Measurements from ENCODE around the gene PICALM.
"Not testable (repeated sequence)": the region's sequence is repeated elsewhere in the genome, so short reads cannot be mapped to it uniquely, and the experiment has no call there.

DNA sequence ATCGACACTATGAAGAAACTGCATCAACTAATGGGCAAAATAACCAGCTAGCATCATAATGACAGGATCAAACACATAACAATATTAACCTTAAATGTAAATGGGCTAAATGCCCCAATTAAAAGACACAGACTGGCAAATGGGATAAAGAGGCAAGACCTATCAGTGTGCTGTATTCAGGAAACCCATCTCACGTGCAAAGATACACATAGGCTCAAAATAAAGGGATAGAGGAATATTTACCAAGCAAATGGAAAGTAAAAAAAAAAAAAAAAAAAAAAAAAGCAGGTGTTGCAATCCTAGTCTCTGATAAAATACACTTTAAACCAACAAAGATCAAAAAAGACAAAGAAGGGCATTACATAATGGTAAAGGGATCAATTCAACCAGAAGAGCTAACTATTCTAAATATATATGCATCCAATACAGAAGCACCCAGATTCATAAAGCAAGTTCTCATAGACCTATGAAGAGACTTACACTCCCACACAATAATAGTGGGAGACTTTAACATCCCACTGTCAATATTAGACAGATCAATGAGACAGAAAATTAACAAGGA, 142.2 kb downstream of the PICALM start:
- TF ChIP-seq, protein P1, sequence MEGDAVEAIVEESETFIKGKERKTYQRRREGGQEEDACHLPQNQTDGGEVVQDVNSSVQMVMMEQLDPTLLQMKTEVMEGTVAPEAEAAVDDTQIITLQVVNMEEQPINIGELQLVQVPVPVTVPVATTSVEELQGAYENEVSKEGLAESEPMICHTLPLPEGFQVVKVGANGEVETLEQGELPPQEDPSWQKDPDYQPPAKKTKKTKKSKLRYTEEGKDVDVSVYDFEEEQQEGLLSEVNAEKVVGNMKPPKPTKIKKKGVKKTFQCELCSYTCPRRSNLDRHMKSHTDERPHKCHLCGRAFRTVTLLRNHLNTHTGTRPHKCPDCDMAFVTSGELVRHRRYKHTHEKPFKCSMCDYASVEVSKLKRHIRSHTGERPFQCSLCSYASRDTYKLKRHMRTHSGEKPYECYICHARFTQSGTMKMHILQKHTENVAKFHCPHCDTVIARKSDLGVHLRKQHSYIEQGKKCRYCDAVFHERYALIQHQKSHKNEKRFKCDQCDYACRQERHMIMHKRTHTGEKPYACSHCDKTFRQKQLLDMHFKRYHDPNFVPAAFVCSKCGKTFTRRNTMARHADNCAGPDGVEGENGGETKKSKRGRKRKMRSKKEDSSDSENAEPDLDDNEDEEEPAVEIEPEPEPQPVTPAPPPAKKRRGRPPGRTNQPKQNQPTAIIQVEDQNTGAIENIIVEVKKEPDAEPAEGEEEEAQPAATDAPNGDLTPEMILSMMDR (IDR thresholded peaks at IDR 0.05) = not testable (repeated sequence)
- not testable (repeated sequence) for TF ChIP-seq EP300, POLR2A (IDR thresholded peaks at IDR 0.05)

Data from suprapubic skin (tissue), 3 donors.